A549 (cell line): Measurements from ENCODE around the gene INF2. TPM values are rescaled to one million over a fixed set of nuclear protein-coding genes. Genes with fewer than 3 reads are reported as not detected.

ENCODE experiments used
- ATAC-seq, 2 experiments: fragments of 200-7000 bp in 1 of 2; fragments of >200 bp in 1 of 2; cut with Nextera tagmentation in 1 of 2; cut with Tn5 transposase in 1 of 2; 3 replicates each; pipeline versions ENCODE4 v1.8.0 to v1.9.1; 2018 to 2020; ENCODE audit warnings: mild to moderate bottlenecking in 1 of 2, moderate library complexity in 1 of 2
- CTCF ChIA-PET: fragments of 300-600 bp; sonication (Branson Sonifier 250); formaldehyde crosslinking; extraction: SDS; loops from one replicate; lab custom pipeline; 2021; ENCODE audit warnings: antibody characterized with exemption, inconsistent platforms; lab: Yijun Ruan, JAX
- POLR2A ChIA-PET: fragments of 350-600 bp; formaldehyde crosslinking; extraction: SDS; loops from one replicate; lab custom pipeline; 2021; ENCODE audit warnings: antibody characterized with exemption, inconsistent platforms; lab: Yijun Ruan, JAX
- DNase-seq, 2 experiments: peaks; one replicate each; pipeline versions ENCODE4 v3.0.0 to v3.0.0-alpha.2; 2011 to 2016; ENCODE audit warnings: low read depth in 1 of 2, low spot score in 1 of 2
- FAIRE-seq: peaks from 2 replicates; lab custom pipeline; 2011; peaks lifted over from hg19 to GRCh38; lab: Jason Lieb, UNC
- H3K27ac ChIP-seq, 2 experiments: fragments of >200 bp; sonication (Bioruptor Twin); formaldehyde crosslinking; 3 replicates each; pipeline ENCODE4 v1.5.1; 2016 to 2017
- H3K4me1 ChIP-seq: fragments of >200 bp; sonication (Bioruptor Twin); formaldehyde crosslinking; 3 replicates; pipeline ENCODE4 v1.6.1; 2016
- H3K4me2 ChIP-seq: fragments of >200 bp; sonication (Bioruptor Twin); formaldehyde crosslinking; 3 replicates; pipeline ENCODE4 v1.6.1; 2016
- H3K4me3 ChIP-seq: fragments of >200 bp; sonication (Bioruptor Twin); formaldehyde crosslinking; 3 replicates; pipeline ENCODE4 v1.5.1; 2016
- H3K9me3 ChIP-seq: fragments of >200 bp; sonication (Bioruptor Twin); formaldehyde crosslinking; 3 replicates; pipeline ENCODE4 v1.6.1; 2016
- FOSL2 ChIP-seq, 2 experiments: fragments of 450-650 bp in 1 of 2; fragments of >200 bp in 1 of 2; sonication (Bioruptor Twin) in 1 of 2; formaldehyde crosslinking; IDR thresholded peaks; 2 replicates each; pipeline versions ENCODE4 v1.5.0 to v1.6.1; 2016 to 2020; ENCODE audit warnings: mild to moderate bottlenecking in 1 of 2, moderate library complexity in 1 of 2
- FOXS1 ChIP-seq: fragments of 250-450 bp; sonication (Bioruptor Pico); IDR thresholded peaks from 2 replicates; pipeline ENCODE4 v1.5.0; 2020; ENCODE audit warnings: mild to moderate bottlenecking, moderate library complexity
- HEYL ChIP-seq: fragments of 250-450 bp; sonication (Bioruptor Pico); IDR thresholded peaks from 2 replicates; pipeline ENCODE4 v1.8.0; 2021; ENCODE audit warnings: mild to moderate bottlenecking, moderate library complexity
- HOXB5 ChIP-seq: fragments of 250-450 bp; sonication (Bioruptor Pico); IDR thresholded peaks from 2 replicates; pipeline ENCODE4 v1.5.0; 2020; ENCODE audit warnings: mild to moderate bottlenecking, moderate library complexity
- JUN ChIP-seq, 2 experiments: fragments of >200 bp; sonication (Bioruptor Twin); formaldehyde crosslinking; IDR thresholded peaks; 2 replicates in 1 of 2; 3 replicates in 1 of 2; pipeline ENCODE4 v1.6.1; 2016 to 2017
- KDM5A ChIP-seq: fragments of 200-600 bp; sonication (generic); IDR thresholded peaks from 2 replicates; pipeline ENCODE4 v1.6.1; 2016; ENCODE audit warnings: antibody characterized with exemption, mild to moderate bottlenecking
- MAZ ChIP-seq: fragments of 150-350 bp; IDR thresholded peaks from 2 replicates; pipeline ENCODE4 v1.6.1; 2014; ENCODE audit warnings: antibody characterized with exemption, low read depth, low read length, borderline replicate concordance
- MYC ChIP-seq: IDR thresholded peaks from 2 replicates; pipeline ENCODE4 v1.6.1; 2012; ENCODE audit warnings: mild to moderate bottlenecking, inconsistent platforms, low read length, improper control_type of control experiment, borderline replicate concordance
- NPAS2 ChIP-seq: fragments of 250-450 bp; sonication (Bioruptor Pico); IDR thresholded peaks from 2 replicates; pipeline ENCODE4 v1.8.0; 2022; ENCODE audit warnings: mild to moderate bottlenecking, moderate library complexity, borderline replicate concordance
- NR3C1 ChIP-seq: fragments of >200 bp; sonication (Bioruptor Twin); formaldehyde crosslinking; IDR thresholded peaks from 3 replicates; pipeline ENCODE4 v1.6.1; 2017
- PHF8 ChIP-seq: fragments of 200-600 bp; sonication (generic); IDR thresholded peaks from 2 replicates; pipeline ENCODE4 v1.6.1; 2016; ENCODE audit warnings: low read depth, mild to moderate bottlenecking, antibody characterized with exemption, moderate library complexity, borderline replicate concordance
- POLR2AphosphoS2 ChIP-seq: conservative IDR thresholded peaks from 2 replicates; pipeline ENCODE4 v1.6.1; 2012; ENCODE audit warnings: low read length, improper control_type of control experiment, inconsistent platforms
- RCOR1 ChIP-seq: fragments of 150-350 bp; IDR thresholded peaks from 2 replicates; pipeline ENCODE4 v1.6.1; 2014; ENCODE audit warnings: antibody characterized with exemption, low read length, low read depth
- RNF2 ChIP-seq: fragments of 200-600 bp; sonication (generic); IDR thresholded peaks from 2 replicates; pipeline ENCODE4 v1.6.1; 2016; ENCODE audit warnings: low read depth, mild to moderate bottlenecking, antibody characterized with exemption, moderate library complexity, borderline replicate concordance
- WGBS: methylation state at CpG from one replicate; pipeline ENCODE4 v1.1.6; 2017; ENCODE audit errors: missing lambda C conversion rate; 5-methylcytosine and 5-hydroxymethylcytosine counted together
- polyA plus RNA-seq, 4 experiments: library from polyadenylated mRNA; depleted of rRNA in 3 of 4; stranded (reverse); fragments of >200 nt; fragmentation: RNase III in 1 of 4; extraction: RNeasy Plus Mini Kit Qiagen cat#74134 plus additional on column Dnase treatment in 1 of 4; gene quantifications; 2 replicates in 3 of 4; 3 replicates in 1 of 4; pipeline ENCODE4 v1.2.3, GENCODE V29; 2011 to 2017
- TF ChIP-seq, protein P1 (sequence below): fragments of >200 bp; sonication (Bioruptor Twin); formaldehyde crosslinking; IDR thresholded peaks from 3 replicates; pipeline ENCODE4 v1.5.1; 2016
- TF ChIP-seq, protein P2 (sequence below): fragments of 250-450 bp; sonication (Bioruptor Pico); IDR thresholded peaks from 2 replicates; pipeline ENCODE4 v1.5.0; 2020; ENCODE audit warnings: low read depth, mild to moderate bottlenecking, moderate library complexity
- TF ChIP-seq, protein P3 (sequence below): IDR thresholded peaks from 2 replicates; pipeline ENCODE4 v1.6.1; 2012
- TF ChIP-seq, protein P4 (sequence below): IDR thresholded peaks from 2 replicates; pipeline ENCODE4 v1.6.1; 2012
- TF ChIP-seq, protein P5 (sequence below): fragments of 250-450 bp; sonication (Bioruptor Pico); IDR thresholded peaks from 2 replicates; pipeline ENCODE4 v1.5.0; 2021; ENCODE audit warnings: mild to moderate bottlenecking, moderate library complexity, borderline replicate concordance
- TF ChIP-seq, protein P6 (sequence below): fragments of >200 bp; sonication (Bioruptor Twin); formaldehyde crosslinking; IDR thresholded peaks from 3 replicates; pipeline ENCODE4 v1.6.1; 2016

INF2 gene
- polyA plus RNA-seq, 2 of the 4 experiments (the other 2 are of a cell fraction), result 24.7 to 71.2 TPM

DNA sequence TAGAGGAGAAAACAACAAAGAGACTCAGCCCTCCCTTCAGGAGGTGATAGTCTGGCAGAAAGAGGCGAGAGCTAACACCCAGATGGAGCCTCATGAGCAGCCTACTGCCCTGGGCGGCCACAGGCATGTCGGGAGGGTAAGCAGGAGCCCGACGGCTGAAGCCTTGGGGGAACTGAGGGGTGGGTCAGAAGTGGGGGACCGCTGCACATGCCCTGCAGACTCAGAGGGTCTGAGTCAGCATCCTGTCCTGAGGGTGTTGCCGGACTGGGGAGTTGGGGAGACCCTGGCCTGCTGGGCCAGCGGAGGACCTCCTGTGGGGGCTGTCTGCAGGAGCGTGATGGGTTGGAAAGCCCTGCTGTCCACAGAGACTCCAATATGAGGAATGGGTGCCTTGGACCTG is 15.9 kb upstream of the INF2 start:
- DNase-seq (no peak), ATAC-seq (no peak), FAIRE-seq (no peak)
- peak overlapping the region in 1 of 2 experiments; percentile 49; a peak in 2 of 6 replicates for H3K27ac ChIP-seq
- TF ChIP-seq MAZ, result no peak
- TF ChIP-seq FOSL2 (IDR thresholded peaks at IDR 0.05), result no peak
- no peak for TF ChIP-seq FOSL2 (CRISPR knock-in tag; IDR thresholded peaks at IDR 0.05)
- TF ChIP-seq, protein P1, sequence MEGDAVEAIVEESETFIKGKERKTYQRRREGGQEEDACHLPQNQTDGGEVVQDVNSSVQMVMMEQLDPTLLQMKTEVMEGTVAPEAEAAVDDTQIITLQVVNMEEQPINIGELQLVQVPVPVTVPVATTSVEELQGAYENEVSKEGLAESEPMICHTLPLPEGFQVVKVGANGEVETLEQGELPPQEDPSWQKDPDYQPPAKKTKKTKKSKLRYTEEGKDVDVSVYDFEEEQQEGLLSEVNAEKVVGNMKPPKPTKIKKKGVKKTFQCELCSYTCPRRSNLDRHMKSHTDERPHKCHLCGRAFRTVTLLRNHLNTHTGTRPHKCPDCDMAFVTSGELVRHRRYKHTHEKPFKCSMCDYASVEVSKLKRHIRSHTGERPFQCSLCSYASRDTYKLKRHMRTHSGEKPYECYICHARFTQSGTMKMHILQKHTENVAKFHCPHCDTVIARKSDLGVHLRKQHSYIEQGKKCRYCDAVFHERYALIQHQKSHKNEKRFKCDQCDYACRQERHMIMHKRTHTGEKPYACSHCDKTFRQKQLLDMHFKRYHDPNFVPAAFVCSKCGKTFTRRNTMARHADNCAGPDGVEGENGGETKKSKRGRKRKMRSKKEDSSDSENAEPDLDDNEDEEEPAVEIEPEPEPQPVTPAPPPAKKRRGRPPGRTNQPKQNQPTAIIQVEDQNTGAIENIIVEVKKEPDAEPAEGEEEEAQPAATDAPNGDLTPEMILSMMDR, result no peak
- no peak for TF ChIP-seq MYC
- no peak for TF ChIP-seq KDM5A
- TF ChIP-seq POLR2AphosphoS2, result no peak
- TF ChIP-seq HEYL (CRISPR knock-in tag), result no peak
- TF ChIP-seq, protein P2, sequence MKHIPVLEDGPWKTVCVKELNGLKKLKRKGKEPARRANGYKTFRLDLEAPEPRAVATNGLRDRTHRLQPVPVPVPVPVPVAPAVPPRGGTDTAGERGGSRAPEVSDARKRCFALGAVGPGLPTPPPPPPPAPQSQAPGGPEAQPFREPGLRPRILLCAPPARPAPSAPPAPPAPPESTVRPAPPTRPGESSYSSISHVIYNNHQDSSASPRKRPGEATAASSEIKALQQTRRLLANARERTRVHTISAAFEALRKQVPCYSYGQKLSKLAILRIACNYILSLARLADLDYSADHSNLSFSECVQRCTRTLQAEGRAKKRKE (CRISPR knock-in tag), result no peak
- TF ChIP-seq JUN (IDR thresholded peaks at IDR 0.05), result no peak
- TF ChIP-seq PHF8, result no peak
- no peak for TF ChIP-seq HOXB5 (CRISPR knock-in tag)
- TF ChIP-seq, protein P3, sequence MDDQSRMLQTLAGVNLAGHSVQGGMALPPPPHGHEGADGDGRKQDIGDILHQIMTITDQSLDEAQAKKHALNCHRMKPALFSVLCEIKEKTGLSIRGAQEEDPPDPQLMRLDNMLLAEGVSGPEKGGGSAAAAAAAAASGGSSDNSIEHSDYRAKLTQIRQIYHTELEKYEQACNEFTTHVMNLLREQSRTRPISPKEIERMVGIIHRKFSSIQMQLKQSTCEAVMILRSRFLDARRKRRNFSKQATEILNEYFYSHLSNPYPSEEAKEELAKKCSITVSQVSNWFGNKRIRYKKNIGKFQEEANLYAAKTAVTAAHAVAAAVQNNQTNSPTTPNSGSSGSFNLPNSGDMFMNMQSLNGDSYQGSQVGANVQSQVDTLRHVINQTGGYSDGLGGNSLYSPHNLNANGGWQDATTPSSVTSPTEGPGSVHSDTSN, result no peak
- no peak for TF ChIP-seq NPAS2
- TF ChIP-seq FOXS1 (CRISPR knock-in tag), result no peak
- no peak for TF ChIP-seq NR3C1
- POLR2A ChIA-PET, result no interaction called here
- CTCF ChIA-PET, result interaction anchor here (2.1 kb wide), 1 partner anchor 8 kb away, joined by 11 read pairs; no protein-coding TSS in a partner anchor
- H3K4me3 ChIP-seq, result no peak overlapping the region
- H3K9me3 ChIP-seq, result no peaks in the 10 kb centered on the region
- H3K4me2 ChIP-seq, result no peak overlapping the region
- 93% methylated on average over 8 of the region's 9 CpGs for WGBS
- peaks cover 21% of the 10 kb centered on the region for H3K4me1 ChIP-seq

DNA sequence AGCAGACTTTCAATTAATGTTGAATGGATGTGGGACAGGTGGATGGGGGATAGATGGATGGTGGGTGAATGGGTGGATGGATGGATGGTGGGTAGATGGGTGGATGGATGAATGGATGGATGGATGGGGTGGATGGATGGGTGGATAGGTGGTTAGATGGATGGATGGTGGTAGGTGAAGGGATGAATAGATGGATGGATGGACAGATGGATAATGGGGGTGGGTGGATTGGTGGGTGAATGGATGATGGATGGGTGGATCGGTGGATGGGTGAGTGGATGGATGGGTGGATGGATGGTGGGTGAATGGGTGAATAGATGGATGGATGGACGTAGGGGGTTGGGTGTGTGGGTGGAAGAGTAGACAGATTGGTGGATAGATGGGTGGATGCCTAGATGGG is 14.0 kb upstream of the INF2 start:
- FAIRE-seq (no peak), DNase-seq (no peak), ATAC-seq (no peak)
- TF ChIP-seq JUN (IDR thresholded peaks at IDR 0.05) (no peak), RCOR1 (no peak), HEYL (CRISPR knock-in tag) (no peak), HOXB5 (CRISPR knock-in tag) (no peak), MAZ (no peak), PHF8 (no peak), RNF2 (no peak), POLR2AphosphoS2 (no peak)
- TF ChIP-seq, protein P4, sequence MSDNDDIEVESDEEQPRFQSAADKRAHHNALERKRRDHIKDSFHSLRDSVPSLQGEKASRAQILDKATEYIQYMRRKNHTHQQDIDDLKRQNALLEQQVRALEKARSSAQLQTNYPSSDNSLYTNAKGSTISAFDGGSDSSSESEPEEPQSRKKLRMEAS, result no peak
- TF ChIP-seq, protein P5, sequence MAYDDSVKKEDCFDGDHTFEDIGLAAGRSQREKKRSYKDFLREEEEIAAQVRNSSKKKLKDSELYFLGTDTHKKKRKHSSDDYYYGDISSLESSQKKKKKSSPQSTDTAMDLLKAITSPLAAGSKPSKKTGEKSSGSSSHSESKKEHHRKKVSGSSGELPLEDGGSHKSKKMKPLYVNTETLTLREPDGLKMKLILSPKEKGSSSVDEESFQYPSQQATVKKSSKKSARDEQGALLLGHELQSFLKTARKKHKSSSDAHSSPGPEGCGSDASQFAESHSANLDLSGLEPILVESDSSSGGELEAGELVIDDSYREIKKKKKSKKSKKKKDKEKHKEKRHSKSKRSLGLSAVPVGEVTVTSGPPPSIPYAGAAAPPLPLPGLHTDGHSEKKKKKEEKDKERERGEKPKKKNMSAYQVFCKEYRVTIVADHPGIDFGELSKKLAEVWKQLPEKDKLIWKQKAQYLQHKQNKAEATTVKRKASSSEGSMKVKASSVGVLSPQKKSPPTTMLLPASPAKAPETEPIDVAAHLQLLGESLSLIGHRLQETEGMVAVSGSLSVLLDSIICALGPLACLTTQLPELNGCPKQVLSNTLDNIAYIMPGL (CRISPR knock-in tag), result no peak
- TF ChIP-seq, protein P6, sequence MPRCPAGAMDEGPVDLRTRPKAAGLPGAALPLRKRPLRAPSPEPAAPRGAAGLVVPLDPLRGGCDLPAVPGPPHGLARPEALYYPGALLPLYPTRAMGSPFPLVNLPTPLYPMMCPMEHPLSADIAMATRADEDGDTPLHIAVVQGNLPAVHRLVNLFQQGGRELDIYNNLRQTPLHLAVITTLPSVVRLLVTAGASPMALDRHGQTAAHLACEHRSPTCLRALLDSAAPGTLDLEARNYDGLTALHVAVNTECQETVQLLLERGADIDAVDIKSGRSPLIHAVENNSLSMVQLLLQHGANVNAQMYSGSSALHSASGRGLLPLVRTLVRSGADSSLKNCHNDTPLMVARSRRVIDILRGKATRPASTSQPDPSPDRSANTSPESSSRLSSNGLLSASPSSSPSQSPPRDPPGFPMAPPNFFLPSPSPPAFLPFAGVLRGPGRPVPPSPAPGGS, result no peak
- CTCF ChIA-PET, result interaction anchor here (0.6 to 7.6 kb wide), 5 partner anchors 7 to 598 kb away, joined by 3 to 117 read pairs (median 5); no protein-coding TSS in a partner anchor
- Histone ChIP-seq H3K9me3 (no peaks in the 10 kb centered on the region), H3K4me1 (peaks cover 41% of the 10 kb centered on the region), H3K4me3 (no peak overlapping the region), H3K27ac (no peak overlapping the region), H3K4me2 (no peak overlapping the region)
- POLR2A ChIA-PET, result no interaction called here
- 92% methylated on average over 2 of the region's 2 CpGs for WGBS
